D721Med (cell line): ENCODE results near the gene PATZ1.

Source experiments
- DNase-seq: peaks from one replicate; pipeline ENCODE4 v3.0.0; 2011; ENCODE audit warnings: low spot score; ENCODE audit not compliant: insufficient read length
- FAIRE-seq: peaks from 2 replicates; lab custom pipeline; 2011; peaks lifted over from hg19 to GRCh38; lab: Jason Lieb, UNC
- TF ChIP-seq, protein P1 (sequence below): IDR thresholded peaks from 2 replicates; pipeline ENCODE4 v1.5.1; 2012; ENCODE audit warnings: mild to moderate bottlenecking, control low read depth; ENCODE audit not compliant: insufficient read depth; ENCODE audit errors: missing control alignments

The PATZ1 gene

DNA sequence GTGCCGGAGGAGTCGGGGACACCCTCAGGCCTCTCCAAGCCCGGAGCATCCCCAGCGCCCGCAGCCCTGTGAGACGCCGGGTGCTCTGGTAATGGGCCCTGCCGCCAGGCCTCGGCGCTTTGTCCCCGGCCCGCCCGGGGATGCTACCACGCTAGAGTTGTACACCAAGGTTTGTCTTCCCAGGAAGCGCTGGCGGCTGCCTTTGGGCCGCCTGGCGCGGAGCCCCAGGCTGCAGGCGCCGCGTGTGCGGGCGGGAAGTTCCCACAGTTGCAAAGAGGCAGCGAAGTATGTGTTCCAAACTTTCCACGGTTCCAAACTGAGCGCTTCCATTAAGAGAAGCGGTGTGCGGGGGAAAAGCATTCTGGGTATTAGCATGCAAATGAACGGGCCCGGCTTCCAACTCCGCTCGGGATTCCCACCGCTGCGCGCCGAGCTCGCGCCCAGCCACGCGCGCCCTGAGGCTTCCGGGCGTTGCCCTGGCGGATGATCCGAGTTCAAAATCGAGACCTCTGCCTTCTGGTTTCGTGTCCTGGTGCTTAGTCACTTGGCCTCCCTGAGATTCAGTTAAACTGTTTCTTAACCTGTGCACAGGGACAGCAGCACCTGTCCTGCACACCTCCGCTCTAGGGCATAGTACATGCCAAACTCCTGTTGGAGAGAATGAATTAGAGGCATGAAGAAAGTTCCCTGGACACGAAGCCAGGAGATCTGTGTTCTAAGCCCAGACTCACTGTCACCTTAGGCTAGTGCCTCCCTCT is 1.3 kb upstream of the PATZ1 start:
- DNase-seq (no peak), FAIRE-seq (no peak)
- TF ChIP-seq, protein P1, sequence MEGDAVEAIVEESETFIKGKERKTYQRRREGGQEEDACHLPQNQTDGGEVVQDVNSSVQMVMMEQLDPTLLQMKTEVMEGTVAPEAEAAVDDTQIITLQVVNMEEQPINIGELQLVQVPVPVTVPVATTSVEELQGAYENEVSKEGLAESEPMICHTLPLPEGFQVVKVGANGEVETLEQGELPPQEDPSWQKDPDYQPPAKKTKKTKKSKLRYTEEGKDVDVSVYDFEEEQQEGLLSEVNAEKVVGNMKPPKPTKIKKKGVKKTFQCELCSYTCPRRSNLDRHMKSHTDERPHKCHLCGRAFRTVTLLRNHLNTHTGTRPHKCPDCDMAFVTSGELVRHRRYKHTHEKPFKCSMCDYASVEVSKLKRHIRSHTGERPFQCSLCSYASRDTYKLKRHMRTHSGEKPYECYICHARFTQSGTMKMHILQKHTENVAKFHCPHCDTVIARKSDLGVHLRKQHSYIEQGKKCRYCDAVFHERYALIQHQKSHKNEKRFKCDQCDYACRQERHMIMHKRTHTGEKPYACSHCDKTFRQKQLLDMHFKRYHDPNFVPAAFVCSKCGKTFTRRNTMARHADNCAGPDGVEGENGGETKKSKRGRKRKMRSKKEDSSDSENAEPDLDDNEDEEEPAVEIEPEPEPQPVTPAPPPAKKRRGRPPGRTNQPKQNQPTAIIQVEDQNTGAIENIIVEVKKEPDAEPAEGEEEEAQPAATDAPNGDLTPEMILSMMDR: no peak

DNA sequence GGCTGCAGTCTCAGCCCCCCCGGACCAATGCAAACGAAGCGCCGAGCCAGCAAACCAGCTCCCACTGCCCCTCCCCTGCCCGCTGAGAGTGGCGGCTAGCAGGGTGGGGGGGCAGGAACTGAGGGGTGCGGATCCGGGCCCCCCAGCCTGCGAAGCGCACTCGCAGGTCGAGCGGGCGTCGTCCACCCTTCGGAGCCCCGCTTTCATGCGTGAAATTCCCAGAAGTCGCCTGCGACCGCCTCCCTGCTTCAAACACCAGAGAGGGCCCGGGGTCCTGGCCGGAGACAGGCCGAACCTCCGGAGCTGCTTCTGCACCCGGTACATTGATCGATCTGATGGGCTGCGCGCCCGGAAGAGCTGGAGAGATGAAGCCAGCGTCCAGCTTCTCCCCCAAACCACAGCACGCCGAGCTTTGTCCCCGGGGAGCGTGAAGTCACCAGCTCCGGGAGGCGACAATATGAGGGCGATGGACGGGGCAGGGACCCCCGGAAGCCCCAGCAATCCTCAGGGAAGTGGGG is 646 bp upstream of the PATZ1 start:
- DNase-seq (peak; percentile 38), FAIRE-seq (no peak)
- TF ChIP-seq, protein P1: no peak

DNA sequence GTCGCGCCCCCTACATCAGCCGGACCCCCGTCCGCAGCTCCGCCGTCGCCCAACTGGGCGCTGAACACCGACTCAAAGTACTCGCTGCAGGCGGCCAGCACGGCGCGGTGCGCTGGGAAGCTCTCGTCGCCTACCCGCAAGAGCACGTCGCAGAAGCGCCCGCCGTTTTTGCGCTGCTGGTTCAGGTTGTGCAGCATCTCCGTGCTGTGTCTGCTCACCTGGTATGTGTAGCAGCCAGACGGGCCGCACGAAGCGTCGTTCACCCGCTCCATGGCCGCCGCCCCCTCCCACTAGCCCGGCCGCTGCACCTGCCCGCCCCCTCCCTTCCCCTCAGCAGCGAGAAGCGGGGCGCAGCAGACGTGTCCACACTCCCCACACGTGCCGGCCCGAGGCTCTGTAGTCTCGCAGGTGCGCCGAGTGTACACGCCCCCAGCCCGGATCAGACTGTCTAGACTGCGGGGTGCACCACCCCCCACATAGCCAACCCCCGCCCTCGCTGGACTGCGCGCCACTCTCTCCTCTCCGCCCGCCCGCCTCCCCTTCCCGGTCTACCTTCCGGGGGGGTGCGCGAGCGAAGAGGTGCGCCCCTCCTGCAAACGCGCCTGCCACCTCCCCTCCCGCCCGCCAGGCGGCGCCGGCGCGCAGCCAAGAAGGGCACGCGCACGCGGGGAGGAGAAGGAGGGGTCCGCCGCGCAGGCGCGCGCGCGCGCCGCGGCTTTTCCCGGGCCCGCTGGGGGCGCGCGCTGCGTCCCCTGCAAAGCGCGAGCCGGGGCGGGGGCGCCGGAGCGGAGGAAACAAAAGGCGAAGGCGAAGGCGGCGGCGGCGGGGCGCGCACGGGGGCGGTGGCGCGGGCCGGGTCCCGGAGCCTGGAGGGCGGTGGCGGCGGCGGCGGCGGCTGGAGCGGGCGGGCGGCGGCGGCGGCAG is 553 bp downstream of the PATZ1 start:
- FAIRE-seq (no peak), DNase-seq (peak; percentile 55)
- TF ChIP-seq, protein P1: peak; percentile 71

DNA sequence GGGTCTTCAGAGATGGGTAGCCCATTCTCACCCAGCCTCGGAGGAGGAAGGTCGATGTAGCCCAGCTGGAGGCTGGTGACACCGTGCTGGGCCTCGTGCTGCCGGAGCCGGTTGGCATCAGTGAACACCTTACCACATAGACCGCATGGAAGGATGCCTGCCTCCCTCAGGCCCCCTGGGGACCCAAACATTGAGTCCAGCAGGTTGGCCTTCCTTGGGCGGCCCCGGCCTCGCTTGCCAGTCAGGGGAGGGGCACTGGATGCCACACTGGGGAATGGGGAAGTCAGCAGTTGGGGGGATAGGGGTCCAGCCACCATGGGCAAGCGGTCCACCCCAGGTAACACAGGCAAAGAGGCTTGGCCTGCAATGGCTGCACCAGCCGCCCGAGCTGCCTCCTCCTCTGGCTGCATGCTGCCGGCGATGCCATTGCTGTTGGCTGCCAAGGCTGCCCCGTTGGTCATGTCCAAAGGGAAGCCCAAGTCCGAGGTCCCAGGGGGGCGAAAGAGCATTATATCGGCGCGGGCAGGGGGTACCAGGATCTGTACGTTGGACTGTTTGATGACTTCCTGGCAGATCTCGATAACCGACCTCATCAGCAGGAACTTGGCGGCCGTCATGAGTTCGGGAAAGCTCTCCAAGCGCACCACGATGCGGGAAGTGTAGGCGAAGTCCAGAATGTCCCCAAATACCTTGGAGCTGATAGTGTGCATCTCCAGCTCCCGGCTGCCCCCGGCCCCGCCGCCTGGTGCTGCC is 1.4 kb downstream of the PATZ1 start:
- FAIRE-seq (no peak), DNase-seq (no peak)
- TF ChIP-seq, protein P1: no peak

DNA sequence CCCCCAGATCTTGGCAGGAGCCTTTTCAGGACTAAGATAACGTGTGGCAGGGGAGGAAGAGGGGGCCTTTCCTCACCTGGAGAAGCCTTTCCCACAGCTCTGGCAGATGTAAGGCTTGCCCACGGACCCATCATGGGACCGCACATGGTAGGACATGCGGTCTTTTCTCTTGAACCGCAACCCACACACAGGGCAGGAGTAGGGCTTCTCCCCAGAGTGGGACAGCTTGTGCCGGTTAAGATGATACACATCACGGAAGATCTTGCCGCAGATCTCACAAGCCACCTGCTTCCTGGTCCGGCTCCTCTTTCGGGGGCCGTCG is 1.9 kb downstream of the PATZ1 start:
- TF ChIP-seq, protein P1: no peak
- FAIRE-seq: no peak
- DNase-seq: no peak

DNA sequence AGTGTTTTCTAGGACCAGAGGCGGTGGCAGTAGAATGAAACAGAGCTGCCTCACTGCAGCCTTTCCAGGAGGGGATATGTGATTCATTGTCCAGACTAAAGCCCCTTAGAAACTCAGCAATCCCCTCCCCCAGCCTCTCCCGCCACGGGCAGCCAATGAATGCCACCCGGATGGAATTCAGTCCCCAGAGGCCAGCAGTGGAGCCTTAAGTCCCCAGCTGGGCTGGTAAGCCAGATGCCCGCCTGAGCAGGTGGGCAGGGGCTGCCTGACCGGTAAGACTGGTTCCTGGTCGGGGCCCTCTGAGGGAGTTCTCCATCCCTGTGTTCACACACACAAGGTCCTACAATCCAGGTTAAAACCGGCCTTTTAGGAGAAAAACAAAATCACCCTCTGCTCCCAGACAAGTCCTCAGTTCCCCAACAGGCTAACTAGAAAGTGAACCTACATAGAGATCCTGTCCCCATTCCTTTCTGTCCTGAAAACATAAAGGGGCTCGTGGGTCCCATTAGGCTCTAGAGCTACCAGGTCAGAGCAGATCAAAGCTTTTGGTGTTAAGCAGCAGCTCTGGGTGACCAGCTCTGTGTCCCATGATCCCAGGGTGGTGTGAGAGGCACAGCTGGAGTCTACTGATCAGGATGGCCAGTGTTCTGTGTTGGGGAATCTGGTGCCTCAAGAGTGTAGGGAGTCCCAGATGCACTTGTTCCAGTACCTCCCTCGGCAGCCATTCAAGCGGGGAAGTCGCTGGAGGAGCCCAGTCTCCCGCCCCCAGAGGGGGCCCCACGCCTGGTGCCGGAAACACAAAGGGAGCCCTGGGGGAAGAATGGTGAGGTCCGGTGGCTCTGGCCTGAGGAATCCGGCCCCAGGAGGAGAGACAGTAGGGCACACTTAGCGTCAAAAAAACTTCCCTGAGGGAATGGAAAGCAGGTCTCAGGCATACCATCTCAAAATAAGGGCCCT is 2.6 kb downstream of the PATZ1 start:
- FAIRE-seq (no peak), DNase-seq (no peak)
- TF ChIP-seq, protein P1: no peak
